IPS-11a (cell line): ENCODE data around the gene ZNRF4.

Experiments used
- H3K4me3 ChIP-seq: one replicate; pipeline ENCODE4 v1.5.1; 2013; ENCODE audit warnings: low read depth, low read length, control low read depth

Gene ZNRF4

DNA sequence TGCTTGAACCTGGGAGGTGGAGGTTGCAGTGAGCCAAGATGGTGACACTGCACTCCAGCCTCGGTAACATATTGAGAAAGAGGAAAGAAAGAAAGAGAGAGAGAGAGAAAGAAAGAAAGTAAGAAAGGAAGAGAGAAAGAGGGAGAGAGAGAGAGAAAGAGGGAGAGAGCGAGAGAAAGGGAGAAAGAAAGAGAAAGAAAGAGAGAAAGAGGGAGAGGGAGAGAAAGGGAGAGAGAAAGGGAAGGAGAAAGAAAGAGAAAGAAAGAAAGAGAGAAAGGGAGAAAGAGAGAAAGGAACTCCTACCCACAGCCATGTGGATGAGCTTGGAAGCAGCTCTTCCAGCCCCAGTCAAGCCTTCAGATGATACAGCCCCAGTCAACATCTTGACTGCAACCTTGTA, 46.7 kb downstream of the ZNRF4 start:
- no peak overlapping the region for H3K4me3 ChIP-seq

DNA sequence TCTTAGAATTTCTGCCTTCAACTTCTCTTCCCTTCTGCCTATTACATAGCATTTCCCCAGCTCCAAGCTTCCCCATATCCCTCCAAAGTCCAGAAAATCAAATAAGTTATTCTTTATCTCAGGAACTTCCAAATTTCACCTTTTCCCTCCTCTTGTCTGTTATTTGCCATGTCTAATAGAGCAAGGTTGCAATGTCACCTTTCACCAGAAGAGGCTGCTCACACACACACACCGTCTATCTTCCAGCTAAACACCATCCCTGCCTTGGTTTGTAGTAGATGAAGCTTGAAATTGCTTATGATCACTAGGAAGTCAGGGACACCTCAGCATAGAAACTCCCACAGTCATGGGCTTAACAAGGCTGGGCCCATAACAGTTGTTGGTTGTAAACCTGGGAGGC, 48.4 kb downstream of the ZNRF4 start:
- H3K4me3 ChIP-seq, result no peak overlapping the region

- H3K4me3 ChIP-seq, result no peak overlapping the region
These were observed 48.9 kb downstream of the ZNRF4 start for GRCh38 chr19:5504114-5504513.
